Measurements from ENCODE around the gene CCNYL1.
"Not testable (repeated sequence)": the region's sequence is repeated elsewhere in the genome, so short reads cannot be mapped to it uniquely, and the experiment has no call there.

The CCNYL1 gene

GRCh38 chr2:207734264-207734635, 22.8 kb downstream of the CCNYL1 start:
- DNase-seq (ENCODE audit: low read depth in 1 of 2, low spot score in 1 of 2): no peak

DNA sequence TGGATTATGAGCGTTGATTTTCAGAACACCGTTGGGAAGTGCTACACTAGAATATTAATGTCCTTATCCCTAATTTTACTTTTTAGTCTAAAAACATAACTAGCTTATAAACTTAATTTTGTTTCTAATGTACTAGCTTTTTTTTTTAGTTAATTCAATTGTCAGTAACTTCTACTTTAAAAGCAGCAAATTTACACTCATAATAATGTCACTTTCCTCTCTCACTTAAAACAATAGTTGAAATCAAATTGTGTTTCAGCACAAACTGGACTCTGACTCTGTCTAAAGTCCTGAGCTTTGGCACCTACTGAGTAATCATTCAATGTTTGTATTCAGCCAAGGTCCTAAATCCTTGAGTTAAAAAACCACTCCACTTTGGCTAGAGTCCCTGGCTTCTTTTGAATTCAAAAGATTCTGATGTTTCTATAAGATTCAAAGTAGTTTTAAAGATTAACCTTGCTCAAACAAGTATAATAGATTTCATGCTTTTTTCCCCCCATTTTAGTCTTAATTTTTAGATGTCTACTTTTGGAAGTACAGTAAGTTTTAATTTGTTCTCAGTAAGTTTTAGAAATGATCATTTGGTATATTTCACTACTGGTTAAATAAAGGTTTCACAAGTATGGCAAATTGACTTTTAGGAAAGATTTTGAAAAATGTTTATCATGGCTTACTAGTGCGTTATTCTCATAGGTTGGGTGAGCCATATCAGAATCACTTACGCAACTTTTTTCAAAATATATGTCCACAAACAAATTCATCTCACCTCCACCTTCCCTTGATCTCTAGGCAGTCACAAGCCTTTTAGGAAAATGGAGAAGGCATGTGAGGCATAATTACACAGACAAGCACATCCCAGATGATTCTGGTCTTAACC, 23.4 kb downstream of the CCNYL1 start:
- DNase-seq (ENCODE audit: low read depth in 1 of 2, low spot score in 1 of 2): no peak

- DNase-seq (ENCODE audit: low read depth in 1 of 2, low spot score in 1 of 2): not testable (repeated sequence)
Observed at GRCh38 chr2:207735513-207735859, 24.0 kb downstream of the CCNYL1 start.

- DNase-seq (ENCODE audit: low read depth in 1 of 2, low spot score in 1 of 2): no peak
Observed at GRCh38 chr2:207743514-207743913, 32.1 kb downstream of the CCNYL1 start.

DNA sequence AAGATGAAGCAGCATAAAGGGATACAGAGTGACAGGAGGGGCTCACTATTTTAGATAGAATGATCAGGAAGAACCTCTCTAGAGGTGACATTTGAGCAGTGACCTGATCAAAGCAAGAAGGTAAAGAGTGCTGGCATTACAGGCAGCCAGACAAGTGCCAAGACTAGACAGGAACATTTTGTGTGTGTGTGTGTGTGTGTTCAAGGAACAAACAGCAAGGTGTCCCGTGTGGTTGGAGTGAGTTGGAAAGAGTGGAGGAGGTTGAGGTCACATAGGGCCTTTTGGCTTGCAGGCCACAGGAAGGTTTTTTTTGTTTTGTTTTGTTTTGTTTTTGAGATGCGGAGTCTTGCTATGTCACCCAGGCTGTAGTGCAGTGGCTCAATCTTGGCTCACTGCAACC, 32.6 kb downstream of the CCNYL1 start:
- no peak for DNase-seq (ENCODE audit: low read depth in 1 of 2, low spot score in 1 of 2)

DNA sequence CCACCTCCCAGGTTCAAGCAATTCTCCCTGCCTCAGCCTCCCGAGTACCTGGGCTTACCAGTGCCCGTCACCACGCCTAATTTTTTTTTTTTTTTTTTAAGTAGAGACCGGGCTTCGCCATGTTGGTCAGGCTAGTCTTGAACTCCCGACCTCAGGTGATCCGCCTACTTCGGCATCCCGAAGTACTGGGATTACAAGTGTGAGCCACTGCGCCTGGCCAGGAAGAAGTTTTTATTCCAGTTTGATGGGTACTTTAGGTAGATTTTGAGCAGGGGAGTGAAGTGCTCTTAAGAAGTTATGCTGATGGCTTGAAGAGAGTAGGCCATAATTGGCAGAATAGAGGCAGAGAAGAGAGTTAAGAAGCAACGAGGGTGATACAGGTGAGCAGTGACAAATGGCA, 33.0 kb downstream of the CCNYL1 start:
- DNase-seq (ENCODE audit: low read depth in 1 of 2, low spot score in 1 of 2): no peak

GRCh38 chr2:207746131-207746530, 34.7 kb downstream of the CCNYL1 start:
- DNase-seq (ENCODE audit: low read depth in 1 of 2, low spot score in 1 of 2): no peak

DNA sequence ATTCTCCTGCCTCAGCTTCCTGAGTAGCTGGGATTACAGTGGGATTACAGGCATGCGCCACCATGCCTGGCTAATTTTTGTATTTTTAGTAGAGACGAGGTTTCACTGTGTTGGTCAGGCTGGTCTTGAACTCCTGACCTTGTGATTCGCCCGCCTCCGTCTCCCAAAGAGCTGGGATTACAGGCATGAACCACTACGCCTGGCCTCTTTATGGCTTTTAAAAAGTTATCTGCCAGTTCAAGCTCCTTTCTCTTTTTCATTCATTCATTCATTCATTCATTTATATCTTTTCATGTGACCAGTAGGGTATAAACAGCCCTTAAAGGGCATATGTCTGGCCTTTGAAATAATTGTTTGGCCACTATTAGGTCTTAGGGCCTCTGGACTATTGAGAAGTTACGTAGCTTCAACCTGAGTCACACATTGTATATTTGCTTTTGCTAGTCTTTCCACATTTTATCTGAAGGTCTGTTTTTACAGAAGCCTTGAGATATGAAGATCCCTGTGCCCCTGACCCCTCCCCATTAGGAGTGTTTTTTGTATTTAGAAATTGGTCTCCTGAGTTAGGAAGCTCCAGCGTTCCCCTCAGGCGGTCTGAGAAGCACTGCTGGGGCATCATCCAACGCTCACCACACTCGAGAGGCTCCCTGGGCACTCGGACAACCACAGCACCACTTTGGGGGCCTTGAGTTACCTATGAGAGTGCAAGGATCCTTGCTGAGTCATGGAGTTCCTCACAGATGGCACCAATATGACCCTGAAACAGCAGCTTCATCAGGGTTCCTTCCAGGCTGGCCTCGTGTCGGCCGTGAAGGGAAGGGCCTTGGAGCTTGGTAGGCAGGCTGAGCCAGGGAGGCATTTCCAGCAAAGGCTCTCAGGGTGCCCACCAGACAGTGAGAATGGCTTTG, 36.5 kb downstream of the CCNYL1 start:
- DNase-seq (ENCODE audit: low read depth in 1 of 2, low spot score in 1 of 2): no peak

- no peak for DNase-seq (ENCODE audit: low read depth in 1 of 2, low spot score in 1 of 2)
Observed at GRCh38 chr2:207748993-207749392, 37.6 kb downstream of the CCNYL1 start.

GRCh38 chr2:207749873-207750272, 38.4 kb downstream of the CCNYL1 start:
- DNase-seq (ENCODE audit: low read depth in 1 of 2, low spot score in 1 of 2): no peak

GRCh38 chr2:207750345-207750744, 38.9 kb downstream of the CCNYL1 start:
- DNase-seq (ENCODE audit: low read depth in 1 of 2, low spot score in 1 of 2): no peak

GRCh38 chr2:207750876-207751275, 39.4 kb downstream of the CCNYL1 start:
- DNase-seq (ENCODE audit: low read depth in 1 of 2, low spot score in 1 of 2): no peak

DNA sequence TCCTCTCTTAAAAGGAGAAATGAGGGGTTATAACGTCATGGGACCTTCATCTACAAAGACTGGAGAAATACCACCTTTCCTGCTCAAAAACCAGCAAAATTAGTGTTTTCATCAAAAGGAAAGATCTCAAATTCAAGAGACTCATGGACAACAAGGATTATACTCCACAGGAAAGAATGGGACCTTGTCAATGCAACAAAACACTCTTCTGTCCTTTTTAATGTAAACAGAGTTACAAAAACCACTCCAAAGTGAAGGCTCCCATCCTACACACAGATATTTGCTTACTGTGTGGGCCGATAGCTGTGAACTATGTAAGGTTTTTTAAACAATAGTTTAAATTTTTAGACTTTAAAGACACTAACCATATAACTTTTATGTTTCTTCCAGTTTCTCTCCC, 42.2 kb downstream of the CCNYL1 start:
- DNase-seq (ENCODE audit: low read depth in 1 of 2, low spot score in 1 of 2): not testable (repeated sequence)

GRCh38 chr2:207754498-207755383, 43.3 kb downstream of the CCNYL1 start:
- no peak for DNase-seq (ENCODE audit: low read depth in 1 of 2, low spot score in 1 of 2)

DNA sequence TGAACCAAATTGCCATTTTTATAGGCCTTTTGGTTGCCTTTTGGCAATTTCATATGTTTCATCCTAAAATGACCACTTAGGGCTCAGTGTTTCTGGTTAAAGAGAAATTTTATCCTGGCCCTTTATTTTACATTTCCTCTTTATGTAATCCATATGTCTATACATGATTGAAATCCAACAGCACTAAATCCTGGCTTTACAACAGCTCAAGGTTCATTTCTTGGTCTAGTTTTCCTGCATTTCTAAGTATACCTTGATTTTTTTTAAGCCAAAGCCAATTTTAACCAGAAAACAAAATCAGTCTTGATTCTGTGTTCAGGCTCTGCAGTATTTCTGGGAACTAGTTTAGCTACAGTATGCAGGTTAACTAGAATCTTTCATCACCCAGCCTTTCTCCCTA, 46.6 kb downstream of the CCNYL1 start:
- DNase-seq (ENCODE audit: low read depth in 1 of 2, low spot score in 1 of 2): no peak

- no peak for DNase-seq (ENCODE audit: low read depth in 1 of 2, low spot score in 1 of 2)
Observed at GRCh38 chr2:207759890-207760289, 48.5 kb downstream of the CCNYL1 start.

DNA sequence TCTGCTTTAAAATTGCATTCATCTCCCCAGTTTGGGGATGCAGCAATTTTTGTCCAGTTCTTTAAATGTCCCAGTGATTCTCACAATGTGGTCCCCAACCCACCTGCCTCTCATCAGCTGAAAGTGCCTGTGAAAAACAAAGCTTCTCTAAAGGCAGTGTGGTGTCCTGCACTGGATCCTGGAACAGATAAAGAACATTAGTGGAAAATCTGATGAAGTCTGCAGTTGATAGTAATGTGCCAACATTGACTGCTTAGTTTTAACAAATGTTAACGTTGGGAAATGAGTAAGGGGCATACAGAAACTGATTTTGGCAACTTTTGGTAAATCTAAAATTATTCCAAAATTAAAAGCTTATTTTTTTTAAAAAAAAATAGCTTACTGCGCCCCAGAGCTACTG, 49.0 kb downstream of the CCNYL1 start:
- no peak for DNase-seq (ENCODE audit: low read depth in 1 of 2, low spot score in 1 of 2)

DNA sequence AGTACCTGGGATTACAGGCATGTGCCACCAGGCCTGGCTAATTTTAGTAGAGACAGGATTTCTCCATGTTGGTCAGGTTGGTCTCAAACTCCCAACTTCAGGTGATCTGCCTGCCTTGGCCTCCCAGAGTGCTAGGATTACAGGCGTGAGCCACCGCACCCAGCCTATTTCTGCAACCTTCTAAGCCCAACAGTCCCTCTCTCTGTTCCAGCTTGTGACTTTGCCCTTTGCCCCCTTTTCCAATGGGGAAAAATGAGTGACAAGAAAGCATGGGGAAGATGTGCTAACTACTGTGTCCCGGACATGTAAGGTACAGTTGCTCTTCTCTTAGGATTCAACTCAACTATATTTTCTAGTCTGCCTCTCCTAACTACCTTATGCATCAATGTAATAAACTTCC, 50.0 kb downstream of the CCNYL1 start:
- DNase-seq (ENCODE audit: low read depth in 1 of 2, low spot score in 1 of 2): not testable (repeated sequence)

- no peak for DNase-seq (ENCODE audit: low read depth in 1 of 2, low spot score in 1 of 2)
Observed at GRCh38 chr2:207762146-207762545, 50.7 kb downstream of the CCNYL1 start.

DNA sequence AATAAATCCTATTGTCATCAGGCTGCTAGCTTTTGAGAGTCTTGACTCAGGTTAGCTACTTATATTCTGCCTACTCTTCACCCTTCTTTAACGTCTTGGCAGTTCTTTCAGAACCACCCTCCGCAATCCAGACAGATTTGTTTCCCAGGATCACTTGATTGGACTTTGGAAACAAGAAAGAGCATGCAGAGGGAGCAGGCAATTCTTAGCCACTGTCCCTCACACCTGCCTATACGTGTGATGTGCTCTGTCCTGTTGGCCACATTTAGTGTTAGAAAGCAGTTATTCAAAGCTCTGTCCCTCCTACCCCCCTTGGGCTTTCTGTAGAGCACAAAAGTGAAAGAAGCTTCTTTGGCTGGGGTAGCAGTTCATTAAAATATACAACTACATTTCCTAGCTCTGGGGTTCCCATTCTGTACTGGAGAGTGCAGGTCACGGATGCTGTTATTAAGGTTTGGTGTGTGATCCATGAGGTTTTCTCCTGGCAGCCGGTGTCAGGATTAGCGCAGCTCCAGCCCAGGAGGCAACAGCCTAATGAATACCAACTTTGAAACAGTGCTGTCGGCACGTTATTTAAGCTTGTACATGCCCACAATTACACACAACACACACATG, 52.0 kb downstream of the CCNYL1 start:
- no peak for DNase-seq (ENCODE audit: low read depth in 1 of 2, low spot score in 1 of 2)

GRCh38 chr2:207764096-207764630, 52.7 kb downstream of the CCNYL1 start:
- no peak for DNase-seq (ENCODE audit: low read depth in 1 of 2, low spot score in 1 of 2)

Measured in activated T-helper 1 cell treated with anti-CD3 and anti-CD28 coated beads, Interleukin-2, amount 50 U/mL, for 16 hours (primary cell).